PC-9 (cell line): ENCODE data around the gene KRTAP10-5. TPM values are rescaled to one million over a fixed set of nuclear protein-coding genes. Genes with fewer than 3 reads are reported as not detected.
"Not testable (repeated sequence)": the region's sequence is repeated elsewhere in the genome, so short reads cannot be mapped to it uniquely, and the experiment has no call there.

Source experiments
- BruUV-seq: library from RNA; stranded (reverse); fragments of 400-500 nt; replicated peaks from 2 replicates; lab custom pipeline; 2021; lab: Mats Ljungman, UMichigan
- CTCF ChIA-PET: fragments of 300-600 bp; sonication (Branson Sonifier 250); formaldehyde crosslinking; loops from one replicate; lab custom pipeline; 2022; ENCODE audit warnings: antibody characterized with exemption; lab: Charles Lee
- POLR2A ChIA-PET: fragments of 300-600 bp; sonication (Branson Sonifier 250); formaldehyde crosslinking; loops from one replicate; lab custom pipeline; 2022; ENCODE audit warnings: antibody characterized with exemption; ENCODE audit not compliant: unreplicated experiment; lab: Charles Lee
- DNase-seq, 2 experiments: peaks; one replicate each; pipeline versions ENCODE4 v3.0.0 to v3.0.0-alpha.2; 2015 to 2022; ENCODE audit warnings: mixed read lengths in 1 of 2
- H2AFZ ChIP-seq: fragments of 200-600 bp; sonication (generic); 2 replicates; pipeline ENCODE4 v1.8.1; 2017; ENCODE audit warnings: antibody characterized with exemption
- H3F3A ChIP-seq: fragments of 200-600 bp; sonication (generic); 2 replicates; pipeline ENCODE4 v1.8.1; 2017; ENCODE audit warnings: antibody characterized with exemption, mild to moderate bottlenecking, low read depth; ENCODE audit not compliant: insufficient read depth
- H3K27ac ChIP-seq: fragments of 200-600 bp; sonication (generic); 2 replicates; pipeline ENCODE4 v1.6.1; 2016; ENCODE audit warnings: mixed run types
- H3K27me3 ChIP-seq: fragments of 200-600 bp; sonication (generic); 2 replicates; pipeline ENCODE4 v1.6.1; 2016; ENCODE audit warnings: low read depth, mixed run types; ENCODE audit not compliant: insufficient read depth
- H3K36me3 ChIP-seq: fragments of 200-600 bp; sonication (generic); 2 replicates; pipeline ENCODE4 v1.6.1; 2016; ENCODE audit warnings: low read depth, mixed run types
- H3K4me1 ChIP-seq: fragments of 200-600 bp; sonication (generic); replicated peaks from 2 replicates; pipeline ENCODE4 v1.6.1; 2016; ENCODE audit warnings: mixed run types; ENCODE audit not compliant: insufficient read depth
- H3K4me2 ChIP-seq: fragments of 200-600 bp; sonication (generic); 2 replicates; pipeline ENCODE4 v1.6.1; 2017; ENCODE audit warnings: mixed run types
- H3K4me3 ChIP-seq: fragments of 200-600 bp; sonication (generic); 2 replicates; pipeline ENCODE4 v1.6.1; 2016; ENCODE audit warnings: mixed run types
- H3K79me2 ChIP-seq: fragments of 200-600 bp; sonication (generic); 2 replicates; pipeline ENCODE4 v1.6.1; 2017; ENCODE audit warnings: low read depth, mixed run types
- H3K9me2 ChIP-seq: fragments of 200-600 bp; sonication (generic); 2 replicates; pipeline ENCODE4 v1.8.1; 2017; ENCODE audit warnings: mild to moderate bottlenecking; ENCODE audit not compliant: insufficient read depth
- H3K9me3 ChIP-seq: fragments of 200-600 bp; sonication (generic); 2 replicates; pipeline ENCODE4 v1.8.1; 2016; ENCODE audit warnings: low read depth; ENCODE audit not compliant: insufficient read depth
- H4K20me1 ChIP-seq: fragments of 200-600 bp; sonication (generic); 2 replicates; pipeline ENCODE4 v1.8.1; 2017; ENCODE audit not compliant: insufficient read depth
- EZH2 ChIP-seq: fragments of 200-600 bp; sonication (generic); IDR thresholded peaks from 2 replicates; pipeline ENCODE4 v1.8.0; 2017; ENCODE audit warnings: antibody characterized with exemption, low read depth
- intact Hi-C: fragments of 100-400 bp; cut with micrococcal nuclease; formaldehyde crosslinking; loops from one replicate; pipeline ENCODE4 v1.10.0; 2022; ENCODE audit not compliant: unreplicated experiment
- total RNA-seq: library from RNA; stranded (reverse); gene quantifications from 2 replicates; pipeline ENCODE4 v1.2.3, GENCODE V29; 2021
- TF ChIP-seq, protein P1 (sequence below): fragments of 200-600 bp; sonication (generic); conservative IDR thresholded peaks from 2 replicates; pipeline ENCODE4 v1.6.1; 2017; ENCODE audit warnings: mixed run types, antibody characterized with exemption, mild to moderate bottlenecking, moderate library complexity

The KRTAP10-5 gene
- total RNA-seq, 1 experiment from 2014 or later, result not detected

DNA sequence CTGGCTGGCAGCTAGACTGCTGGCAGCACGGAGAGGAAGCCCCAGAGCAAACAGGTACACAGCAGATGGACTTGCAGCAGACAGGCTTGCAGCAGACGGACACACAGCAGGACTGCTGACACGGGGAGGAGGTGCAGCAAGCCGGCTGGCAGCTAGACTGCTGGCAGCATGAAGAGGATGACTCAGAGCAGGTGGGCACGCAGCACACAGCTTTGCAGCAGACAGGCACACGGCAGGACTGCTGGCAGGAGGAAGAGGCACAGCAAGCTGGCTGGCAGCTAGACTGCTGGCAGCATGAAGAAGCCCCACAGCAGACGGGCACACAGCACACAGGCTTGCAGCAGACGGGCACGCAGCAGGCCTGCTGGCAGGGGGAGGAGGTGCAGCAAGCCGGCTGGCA is 29.6 kb downstream of the KRTAP10-5 start:
- BruUV-seq, result no TSS peak
- Histone ChIP-seq H3F3A (no peaks in the 10 kb centered on the region), H2AFZ (no peak overlapping the region), H3K9me2 (no peaks in the 10 kb centered on the region), H4K20me1 (no peaks in the 10 kb centered on the region), H3K4me3 (no peak overlapping the region), H3K9me3 (no peaks in the 10 kb centered on the region), H3K36me3 (no peaks in the 10 kb centered on the region), H3K79me2 (no peaks in the 10 kb centered on the region), H3K27me3 (peaks cover 72% of the 10 kb centered on the region), H3K4me2 (no peak overlapping the region), H3K4me1 (no peaks in the 10 kb centered on the region), H3K27ac (no peak overlapping the region)
- TF ChIP-seq EZH2, result no peak
- TF ChIP-seq, protein P1, sequence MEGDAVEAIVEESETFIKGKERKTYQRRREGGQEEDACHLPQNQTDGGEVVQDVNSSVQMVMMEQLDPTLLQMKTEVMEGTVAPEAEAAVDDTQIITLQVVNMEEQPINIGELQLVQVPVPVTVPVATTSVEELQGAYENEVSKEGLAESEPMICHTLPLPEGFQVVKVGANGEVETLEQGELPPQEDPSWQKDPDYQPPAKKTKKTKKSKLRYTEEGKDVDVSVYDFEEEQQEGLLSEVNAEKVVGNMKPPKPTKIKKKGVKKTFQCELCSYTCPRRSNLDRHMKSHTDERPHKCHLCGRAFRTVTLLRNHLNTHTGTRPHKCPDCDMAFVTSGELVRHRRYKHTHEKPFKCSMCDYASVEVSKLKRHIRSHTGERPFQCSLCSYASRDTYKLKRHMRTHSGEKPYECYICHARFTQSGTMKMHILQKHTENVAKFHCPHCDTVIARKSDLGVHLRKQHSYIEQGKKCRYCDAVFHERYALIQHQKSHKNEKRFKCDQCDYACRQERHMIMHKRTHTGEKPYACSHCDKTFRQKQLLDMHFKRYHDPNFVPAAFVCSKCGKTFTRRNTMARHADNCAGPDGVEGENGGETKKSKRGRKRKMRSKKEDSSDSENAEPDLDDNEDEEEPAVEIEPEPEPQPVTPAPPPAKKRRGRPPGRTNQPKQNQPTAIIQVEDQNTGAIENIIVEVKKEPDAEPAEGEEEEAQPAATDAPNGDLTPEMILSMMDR, result no peak
- intact Hi-C loops, result no loop called here
- POLR2A ChIA-PET, result interaction anchor here (0.5 kb wide), 1 partner anchor 91 kb away, joined by 9 read pairs; no protein-coding TSS in a partner anchor
- CTCF ChIA-PET, result no interaction called here
- no peak for DNase-seq

DNA sequence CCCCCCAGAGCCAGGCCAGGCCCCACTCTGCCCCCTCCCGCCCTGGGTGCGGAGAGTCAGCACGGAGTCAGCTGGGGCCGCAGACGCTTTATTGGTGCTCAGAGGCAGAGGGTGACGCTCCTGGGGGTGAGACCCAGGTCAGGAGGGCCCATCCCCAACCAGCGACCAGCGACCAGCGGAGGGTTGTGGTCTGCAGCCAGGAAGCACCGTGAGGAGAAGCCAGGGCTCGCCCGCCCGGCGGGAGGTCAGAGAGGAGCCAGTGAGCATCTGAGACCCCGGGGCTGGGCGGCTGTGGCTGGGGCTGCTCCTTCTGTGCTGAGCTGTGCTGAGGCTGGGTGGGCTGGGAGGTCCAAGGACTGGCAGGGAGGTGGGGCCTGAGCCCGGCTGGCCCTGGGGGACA is 30.1 kb downstream of the KRTAP10-5 start:
- H3K27ac ChIP-seq, H2AFZ ChIP-seq, H3K9me3 ChIP-seq, H3K36me3 ChIP-seq, H3K79me2 ChIP-seq, BruUV-seq, H4K20me1 ChIP-seq, H3F3A ChIP-seq, H3K4me2 ChIP-seq, DNase-seq, H3K4me3 ChIP-seq, POLR2A ChIA-PET, intact Hi-C loops, CTCF ChIA-PET, H3K9me2 ChIP-seq, H3K4me1 ChIP-seq: not testable (repeated sequence)
- peaks cover 67% of the 10 kb centered on the region for H3K27me3 ChIP-seq

DNA sequence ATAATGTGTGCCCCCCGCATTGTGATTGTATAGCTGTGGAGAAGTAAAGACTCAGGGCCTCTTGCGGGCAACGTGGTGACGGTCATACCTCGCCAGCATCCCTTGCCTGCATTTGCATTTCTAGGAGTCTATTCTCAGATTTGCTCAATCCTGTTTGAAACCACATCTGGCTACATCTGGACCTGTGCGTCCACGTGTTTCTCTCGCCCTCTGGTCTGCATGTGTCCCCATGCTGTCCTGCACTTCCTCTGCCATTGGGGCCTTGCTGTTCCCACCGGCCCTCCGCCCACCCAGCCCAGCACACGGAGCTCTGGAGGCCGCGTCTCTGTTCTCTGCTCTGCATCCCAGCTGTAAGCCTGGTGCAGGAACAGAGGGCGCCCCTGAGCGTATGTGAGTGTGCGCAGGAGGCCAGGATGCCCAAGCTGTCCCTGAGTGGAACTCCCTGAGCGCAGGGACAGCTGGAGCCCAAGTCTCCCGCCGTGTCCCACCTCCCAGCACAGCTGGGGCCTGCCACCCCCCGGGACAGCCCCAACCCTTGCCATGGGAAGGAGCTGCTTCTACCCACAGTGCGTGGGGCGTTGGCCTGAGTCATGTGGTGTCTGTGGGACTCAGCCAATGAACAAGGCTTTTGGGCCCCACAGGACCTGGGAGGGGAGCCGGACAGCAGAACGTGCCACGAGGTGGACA is 30.7 kb downstream of the KRTAP10-5 start:
- Histone ChIP-seq H3K4me2 (no peak overlapping the region), H2AFZ (no peak overlapping the region)
- no TSS peak for BruUV-seq

More for the DNA sequence above, 30.7 kb downstream of the KRTAP10-5 start:
- H3K4me3 ChIP-seq, result no peak overlapping the region
- no peak overlapping the region for H3K27ac ChIP-seq
- ChIA-PET CTCF (no interaction called here), POLR2A (no interaction called here)
- DNase-seq, result no peak
- intact Hi-C loops, result no loop called here
- no peaks in the 10 kb centered on the region for H3K4me1 ChIP-seq
- TF ChIP-seq EZH2, result no peak
- TF ChIP-seq, protein P1, result no peak
- H3K27me3 ChIP-seq, result peaks cover 63% of the 10 kb centered on the region
- no peaks in the 10 kb centered on the region for H3F3A ChIP-seq
- no peaks in the 10 kb centered on the region for H4K20me1 ChIP-seq
- H3K9me3 ChIP-seq, result no peaks in the 10 kb centered on the region
- H3K79me2 ChIP-seq, result no peaks in the 10 kb centered on the region
- H3K9me2 ChIP-seq, result no peaks in the 10 kb centered on the region
- no peaks in the 10 kb centered on the region for H3K36me3 ChIP-seq
